Hepatocyte (in vitro differentiated cells): ENCODE data around the gene MDM2.

Source experiments
- EZH2 ChIP-seq: fragments of 200-600 bp; sonication (generic); IDR thresholded peaks from 2 replicates; pipeline ENCODE4 v1.6.1; 2016; ENCODE audit warnings: antibody characterized with exemption, mild to moderate bottlenecking, borderline replicate concordance
- EZH2phosphoT487 ChIP-seq: fragments of 200-600 bp; sonication (generic); IDR thresholded peaks from one replicate; pipeline ENCODE4 v1.6.1; 2018; ENCODE audit warnings: antibody characterized with exemption, mild to moderate bottlenecking, low read depth, moderate library complexity; ENCODE audit not compliant: unreplicated experiment, severe bottlenecking
- TF ChIP-seq, protein P1 (sequence below): fragments of 200-600 bp; sonication (generic); IDR thresholded peaks from 2 replicates; pipeline ENCODE4 v1.5.1; 2016; ENCODE audit warnings: antibody characterized with exemption, mild to moderate bottlenecking; ENCODE audit not compliant: poor library complexity

DNA sequence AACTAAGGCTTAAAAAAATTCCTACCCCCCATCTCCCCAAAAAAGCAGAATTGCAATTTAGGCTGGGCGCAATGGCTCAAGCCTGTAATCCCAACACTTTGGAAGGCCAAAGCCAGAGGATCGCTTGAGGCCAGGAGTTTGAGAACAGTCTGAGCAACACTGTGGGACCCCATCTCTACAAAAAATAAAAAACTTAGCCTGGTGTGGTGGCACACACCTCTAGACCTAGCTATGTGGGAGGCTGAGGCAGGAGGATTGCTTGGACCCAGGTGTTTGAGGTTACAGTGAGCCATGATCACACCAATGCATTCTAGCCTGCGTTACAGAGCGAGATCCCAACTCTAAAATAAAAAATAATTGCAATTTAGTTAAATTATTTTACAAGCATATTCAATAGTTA, 70.9 kb downstream of the MDM2 start:
- TF ChIP-seq, protein P1, sequence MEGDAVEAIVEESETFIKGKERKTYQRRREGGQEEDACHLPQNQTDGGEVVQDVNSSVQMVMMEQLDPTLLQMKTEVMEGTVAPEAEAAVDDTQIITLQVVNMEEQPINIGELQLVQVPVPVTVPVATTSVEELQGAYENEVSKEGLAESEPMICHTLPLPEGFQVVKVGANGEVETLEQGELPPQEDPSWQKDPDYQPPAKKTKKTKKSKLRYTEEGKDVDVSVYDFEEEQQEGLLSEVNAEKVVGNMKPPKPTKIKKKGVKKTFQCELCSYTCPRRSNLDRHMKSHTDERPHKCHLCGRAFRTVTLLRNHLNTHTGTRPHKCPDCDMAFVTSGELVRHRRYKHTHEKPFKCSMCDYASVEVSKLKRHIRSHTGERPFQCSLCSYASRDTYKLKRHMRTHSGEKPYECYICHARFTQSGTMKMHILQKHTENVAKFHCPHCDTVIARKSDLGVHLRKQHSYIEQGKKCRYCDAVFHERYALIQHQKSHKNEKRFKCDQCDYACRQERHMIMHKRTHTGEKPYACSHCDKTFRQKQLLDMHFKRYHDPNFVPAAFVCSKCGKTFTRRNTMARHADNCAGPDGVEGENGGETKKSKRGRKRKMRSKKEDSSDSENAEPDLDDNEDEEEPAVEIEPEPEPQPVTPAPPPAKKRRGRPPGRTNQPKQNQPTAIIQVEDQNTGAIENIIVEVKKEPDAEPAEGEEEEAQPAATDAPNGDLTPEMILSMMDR = no peak
- TF ChIP-seq EZH2 (no peak), EZH2phosphoT487 (no peak)
